Fibroblast of skin of right biceps (primary cell): Measurements from ENCODE around the gene CSF2RB.

Source experiments
- DNase-seq: peaks from one replicate; pipeline ENCODE4 v3.0.0-alpha.2; 2013

Gene CSF2RB

DNA sequence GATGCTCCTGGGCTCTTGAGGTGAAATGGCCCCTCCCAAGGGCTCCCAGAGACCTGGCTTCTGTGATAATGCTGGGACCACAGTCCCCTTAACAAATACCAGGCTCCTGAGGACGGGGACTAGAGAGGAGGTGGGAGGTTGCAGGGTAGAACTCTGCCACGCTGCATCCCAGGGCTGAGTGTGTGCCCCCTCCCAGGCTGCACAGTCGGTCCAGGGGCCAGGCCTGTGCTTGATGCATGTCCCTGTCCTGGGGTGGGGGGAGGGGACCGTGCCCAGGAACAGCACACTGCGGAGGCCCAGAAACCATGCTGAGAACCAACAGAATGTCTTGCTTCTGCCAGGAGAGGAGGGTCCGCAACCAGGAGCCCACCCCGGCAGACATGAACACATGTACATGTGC lies 9.3 kb downstream of the CSF2RB start:
- DNase-seq, result no peak

DNA sequence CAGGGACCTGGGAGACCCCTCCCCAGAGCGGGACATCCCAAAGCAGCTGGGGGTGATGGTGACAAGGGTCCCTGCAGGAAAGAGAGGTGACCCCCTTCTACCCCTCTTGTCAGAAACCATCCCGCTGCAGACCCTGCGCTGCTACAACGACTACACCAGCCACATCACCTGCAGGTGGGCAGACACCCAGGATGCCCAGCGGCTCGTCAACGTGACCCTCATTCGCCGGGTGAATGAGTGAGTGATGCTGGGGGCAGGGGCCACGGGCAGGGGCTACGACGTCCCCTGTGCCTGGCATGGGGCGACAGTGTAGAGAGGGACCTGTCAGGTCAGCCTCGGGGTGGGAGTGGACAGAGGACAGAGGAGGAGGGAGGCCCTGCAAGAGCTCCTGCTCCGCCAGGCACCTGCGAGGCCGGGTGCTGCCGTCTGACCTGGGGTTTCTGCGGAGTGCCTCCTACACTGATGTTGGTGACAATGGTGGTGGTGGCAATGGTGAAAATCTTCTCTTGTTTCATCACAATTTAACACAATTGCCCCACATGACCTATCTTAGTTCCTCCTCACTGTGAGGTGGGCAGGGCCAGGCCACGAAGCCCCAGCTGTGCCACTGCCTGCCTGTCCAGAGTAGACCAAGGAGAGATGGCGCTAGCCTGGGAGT lies 9.8 kb downstream of the CSF2RB start:
- no peak for DNase-seq

DNA sequence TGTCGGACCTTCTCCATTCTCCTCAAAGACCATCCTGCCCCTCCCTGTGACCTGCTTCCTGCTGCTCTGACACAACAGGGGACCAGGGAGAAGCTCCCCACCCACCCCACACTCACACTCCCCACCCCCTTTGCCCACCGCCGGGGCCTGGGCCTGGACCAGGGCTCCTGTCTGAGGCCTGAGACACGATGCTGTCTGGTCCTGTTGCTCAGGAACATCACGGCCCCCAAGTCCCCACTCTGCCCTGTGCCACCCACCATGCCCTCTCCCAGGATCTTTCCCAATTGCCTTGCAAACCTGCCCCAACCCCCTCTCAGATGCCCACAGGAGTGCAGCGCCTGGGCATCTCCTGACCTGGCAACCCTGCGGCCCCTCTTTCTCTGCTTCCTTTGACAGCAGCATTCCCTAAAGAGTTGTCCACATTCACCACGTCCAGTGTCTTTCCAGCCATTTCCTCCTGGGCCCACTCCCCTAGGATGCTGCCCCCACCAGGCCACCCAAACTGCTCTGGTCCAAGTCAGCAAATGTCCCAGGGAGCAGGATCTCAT lies 10.8 kb downstream of the CSF2RB start:
- no peak for DNase-seq

DNA sequence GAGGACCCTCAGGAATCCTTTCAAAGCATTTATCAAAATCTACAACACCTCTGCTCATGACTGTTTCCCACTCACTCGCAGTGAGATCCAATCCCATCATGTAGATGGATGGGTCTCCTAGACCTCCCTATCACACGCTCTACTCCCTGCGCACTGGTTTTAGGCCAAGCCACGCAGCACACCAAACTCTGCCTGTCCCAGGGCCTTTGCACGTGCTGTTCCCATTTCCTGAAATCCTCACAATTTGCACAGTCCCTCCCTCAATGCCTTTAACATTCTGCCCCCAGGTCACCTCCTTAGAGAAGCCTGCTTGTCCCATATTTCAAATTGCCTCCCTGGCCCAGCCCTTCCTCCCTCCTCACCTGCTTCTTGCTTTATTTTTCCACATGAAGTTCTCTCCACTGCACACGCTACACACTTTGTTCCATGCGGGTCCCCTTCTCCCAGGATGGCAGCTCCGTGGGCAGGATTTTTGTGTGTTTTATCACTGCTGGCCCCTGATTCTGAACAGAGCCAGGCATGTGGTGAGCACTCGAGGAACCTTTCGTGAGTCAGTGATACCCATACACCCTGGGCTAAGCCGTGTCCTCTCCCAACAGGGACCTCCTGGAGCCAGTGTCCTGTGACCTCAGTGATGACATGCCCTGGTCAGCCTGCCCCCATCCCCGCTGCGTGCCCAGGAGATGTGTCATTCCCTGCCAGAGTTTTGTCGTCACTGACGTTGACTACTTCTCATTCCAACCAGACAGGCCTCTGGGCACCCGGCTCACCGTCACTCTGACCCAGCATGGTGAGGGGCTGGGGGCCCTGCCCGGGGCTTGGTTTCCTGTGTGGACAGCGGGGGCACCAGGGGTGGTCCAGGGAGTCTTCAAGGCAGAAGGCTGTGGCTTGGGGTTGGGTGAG lies 12.2 kb downstream of the CSF2RB start:
- DNase-seq, result no peak

DNA sequence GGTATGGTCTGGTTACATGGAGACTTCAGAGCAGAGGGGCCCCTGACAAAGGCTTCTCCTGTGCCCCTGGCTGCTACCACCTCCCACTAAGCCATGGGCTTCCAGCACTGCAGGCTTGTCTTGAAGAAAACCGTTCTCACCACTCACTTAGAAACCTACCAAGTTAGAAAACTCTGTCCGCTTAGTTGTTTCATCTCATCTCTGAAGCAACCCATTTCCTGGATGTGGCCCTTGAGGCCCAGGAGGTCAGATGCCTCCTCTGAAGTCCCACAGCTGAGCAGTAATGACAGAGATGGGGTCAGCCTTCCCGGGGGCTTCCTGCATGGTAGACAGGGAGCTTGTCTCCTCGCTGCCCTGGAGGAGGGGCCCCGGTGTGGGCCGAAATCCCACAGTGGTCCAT lies 12.9 kb downstream of the CSF2RB start:
- no peak for DNase-seq

DNA sequence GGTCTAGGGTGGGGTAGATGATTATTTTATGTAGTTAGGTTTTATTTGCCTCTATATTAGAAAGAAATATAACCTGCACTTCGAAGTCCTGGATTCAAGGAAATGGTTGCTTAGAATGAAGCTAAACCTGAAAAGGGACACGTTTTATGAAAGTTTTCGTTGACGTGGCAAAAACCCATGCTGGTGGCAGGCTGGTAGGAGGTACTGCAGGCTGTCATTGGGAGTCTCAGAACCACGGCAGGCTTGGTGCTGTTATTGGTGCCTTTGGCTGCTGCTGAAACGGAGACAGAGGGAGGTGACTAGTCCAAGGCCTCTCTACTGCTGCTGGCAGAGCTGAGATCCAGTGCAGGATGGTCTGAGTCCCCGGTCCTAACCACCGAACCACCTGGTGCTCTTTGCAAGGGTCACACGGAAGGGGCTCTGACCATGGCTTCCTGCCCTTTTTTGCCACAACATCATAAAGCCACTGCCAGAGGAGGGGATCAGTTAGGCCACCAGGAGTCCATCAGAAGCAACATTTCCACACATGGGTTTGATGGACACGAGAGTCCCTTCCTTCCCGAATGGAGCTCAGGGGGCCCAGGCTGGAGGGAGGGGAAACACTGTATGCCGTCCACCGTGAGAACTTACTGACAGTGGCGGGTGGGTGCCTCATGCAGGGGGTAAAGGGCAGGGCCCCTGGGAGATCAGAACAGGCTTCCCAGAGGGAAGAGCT lies 13.4 kb downstream of the CSF2RB start:
- no peak for DNase-seq

DNA sequence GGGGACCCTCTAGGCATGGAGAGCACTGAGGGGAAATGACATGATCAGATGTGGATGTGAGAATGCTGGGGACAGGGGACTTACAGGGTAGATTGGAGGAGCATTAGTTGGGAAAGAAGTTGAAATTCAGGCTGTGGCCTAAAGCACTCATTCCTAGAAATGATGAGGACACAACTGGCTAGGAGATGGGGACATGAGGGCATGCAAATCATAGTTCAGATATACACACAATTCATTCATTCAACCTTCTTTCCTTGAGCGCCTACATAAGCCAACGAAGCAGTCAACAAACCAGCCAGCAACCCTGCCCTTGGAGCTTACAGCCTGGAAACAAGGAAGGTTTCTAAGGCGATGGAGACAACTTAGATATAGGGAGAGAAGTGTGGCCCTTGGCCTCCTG lies 14.2 kb downstream of the CSF2RB start:
- no peak for DNase-seq

DNA sequence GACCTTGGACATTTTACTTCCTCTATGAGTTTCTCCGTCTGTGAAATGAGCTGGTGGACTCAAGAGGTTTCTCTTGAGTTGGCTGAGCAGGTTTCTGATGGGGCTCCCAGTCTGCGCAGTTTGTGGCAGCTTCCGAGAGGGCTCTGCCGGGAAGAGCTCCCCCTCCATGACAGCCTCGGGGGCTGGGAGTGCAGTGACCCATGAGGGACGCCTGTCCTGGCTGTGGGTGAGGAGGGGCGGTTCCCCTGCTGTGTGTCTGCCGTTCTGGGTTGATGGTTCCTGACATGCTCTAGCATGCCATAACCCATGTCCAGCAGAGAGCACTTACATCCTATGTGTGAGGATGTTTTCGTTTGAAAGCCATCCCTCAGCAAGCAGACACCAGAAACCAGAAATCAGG lies 14.8 kb downstream of the CSF2RB start:
- DNase-seq, result no peak

DNA sequence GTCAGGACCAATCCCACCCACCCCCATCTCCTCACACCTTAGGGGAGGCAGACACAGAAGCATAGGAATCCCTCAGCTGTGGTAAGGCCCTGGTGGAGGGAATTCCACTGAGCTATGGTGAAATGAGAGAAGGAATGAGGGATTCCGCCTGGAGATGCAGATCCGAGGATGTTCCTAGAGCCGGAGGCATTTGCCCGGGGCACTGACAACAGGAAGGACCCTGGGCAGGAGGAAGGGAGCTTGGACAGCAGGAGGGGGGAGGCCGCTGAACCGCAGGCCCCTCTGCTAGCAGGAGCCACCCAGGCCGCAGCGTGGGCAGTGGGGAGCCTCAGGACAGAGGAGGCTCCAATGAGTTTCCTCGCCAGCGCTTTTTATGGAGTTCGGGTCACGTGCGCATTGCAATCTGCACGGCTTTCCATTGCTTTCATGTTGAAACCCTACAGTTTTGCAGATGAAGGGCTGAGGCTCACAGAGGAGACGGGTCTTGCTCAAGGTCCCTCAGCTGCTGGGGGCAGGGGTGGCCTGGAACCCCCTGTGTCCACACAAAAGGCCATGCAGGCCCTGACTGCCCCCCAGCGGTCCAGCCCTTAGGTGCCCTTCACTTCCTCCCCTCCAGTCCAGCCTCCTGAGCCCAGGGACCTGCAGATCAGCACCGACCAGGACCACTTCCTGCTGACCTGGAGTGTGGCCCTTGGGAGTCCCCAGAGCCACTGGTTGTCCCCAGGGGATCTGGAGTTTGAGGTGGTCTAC lies 15.5 kb downstream of the CSF2RB start:
- DNase-seq, result no peak

DNA sequence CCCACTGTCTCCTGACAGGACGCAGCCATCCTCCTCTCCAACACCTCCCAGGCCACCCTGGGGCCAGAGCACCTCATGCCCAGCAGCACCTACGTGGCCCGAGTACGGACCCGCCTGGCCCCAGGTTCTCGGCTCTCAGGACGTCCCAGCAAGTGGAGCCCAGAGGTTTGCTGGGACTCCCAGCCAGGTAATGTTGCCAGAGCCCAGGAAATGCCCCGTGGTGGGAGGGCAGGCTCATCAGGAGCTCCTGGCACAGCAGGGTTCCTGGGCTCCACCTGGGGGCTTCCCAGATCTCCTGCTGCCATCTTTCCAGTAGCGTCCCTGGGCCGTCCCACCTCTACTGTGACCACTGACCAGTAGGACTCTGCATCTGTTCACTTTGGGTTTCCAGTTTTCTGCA lies 16.2 kb downstream of the CSF2RB start:
- DNase-seq, result no peak

DNA sequence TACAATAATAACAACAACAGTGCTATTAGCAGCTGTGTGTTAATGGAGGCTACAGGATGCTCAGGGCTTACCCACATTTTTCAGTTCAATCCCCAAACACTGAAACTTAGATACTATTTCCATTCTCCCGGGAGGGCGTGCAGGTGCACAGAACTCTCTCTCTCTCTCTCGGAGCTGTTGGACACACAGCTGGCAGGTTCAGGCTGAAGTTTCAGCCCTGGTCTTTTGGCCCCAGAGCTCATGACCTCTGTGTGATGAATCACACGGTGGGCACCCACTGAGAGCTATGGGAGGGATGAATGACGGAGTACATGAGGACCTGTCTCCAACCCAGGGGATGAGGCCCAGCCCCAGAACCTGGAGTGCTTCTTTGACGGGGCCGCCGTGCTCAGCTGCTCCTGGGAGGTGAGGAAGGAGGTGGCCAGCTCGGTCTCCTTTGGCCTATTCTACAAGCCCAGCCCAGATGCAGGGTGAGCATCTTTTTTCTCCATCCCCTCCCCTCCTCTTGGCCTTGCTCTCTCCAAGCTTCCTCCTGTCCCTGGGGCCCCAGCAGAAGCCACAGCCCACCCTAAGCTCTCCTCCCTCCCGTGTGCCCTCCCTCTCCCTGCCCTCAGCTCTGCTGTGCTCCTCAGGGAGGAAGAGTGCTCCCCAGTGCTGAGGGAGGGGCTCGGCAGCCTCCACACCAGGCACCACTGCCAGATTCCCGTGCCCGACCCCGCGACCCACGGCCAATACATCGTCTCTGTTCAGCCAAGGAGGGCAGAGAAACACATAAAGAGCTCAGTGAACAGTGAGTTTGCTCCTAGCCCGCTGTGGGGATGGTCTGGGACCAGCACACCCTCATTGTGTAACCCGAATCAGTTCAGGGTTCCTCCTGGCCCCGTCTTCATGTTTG lies 16.9 kb downstream of the CSF2RB start:
- DNase-seq, result no peak

DNA sequence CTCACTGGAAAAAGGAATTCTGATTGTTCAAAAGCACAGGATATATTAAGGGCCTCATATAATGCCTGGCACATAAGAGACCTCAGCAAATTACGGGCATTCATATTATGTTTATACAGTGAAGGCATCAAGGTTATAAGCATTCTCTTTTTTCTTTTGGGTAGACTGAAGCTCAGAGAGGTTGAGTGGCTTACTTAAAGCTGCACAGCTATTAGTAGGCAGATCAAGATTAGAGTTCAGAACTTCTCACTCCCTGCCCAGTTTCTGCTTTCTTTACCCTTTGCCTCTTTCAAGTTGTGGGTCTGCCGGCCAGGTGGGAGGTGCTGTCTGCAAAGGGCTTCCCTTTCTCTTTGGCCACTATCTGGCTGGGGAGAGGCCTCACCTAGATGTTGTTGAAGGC lies 18.0 kb downstream of the CSF2RB start:
- DNase-seq, result no peak

DNA sequence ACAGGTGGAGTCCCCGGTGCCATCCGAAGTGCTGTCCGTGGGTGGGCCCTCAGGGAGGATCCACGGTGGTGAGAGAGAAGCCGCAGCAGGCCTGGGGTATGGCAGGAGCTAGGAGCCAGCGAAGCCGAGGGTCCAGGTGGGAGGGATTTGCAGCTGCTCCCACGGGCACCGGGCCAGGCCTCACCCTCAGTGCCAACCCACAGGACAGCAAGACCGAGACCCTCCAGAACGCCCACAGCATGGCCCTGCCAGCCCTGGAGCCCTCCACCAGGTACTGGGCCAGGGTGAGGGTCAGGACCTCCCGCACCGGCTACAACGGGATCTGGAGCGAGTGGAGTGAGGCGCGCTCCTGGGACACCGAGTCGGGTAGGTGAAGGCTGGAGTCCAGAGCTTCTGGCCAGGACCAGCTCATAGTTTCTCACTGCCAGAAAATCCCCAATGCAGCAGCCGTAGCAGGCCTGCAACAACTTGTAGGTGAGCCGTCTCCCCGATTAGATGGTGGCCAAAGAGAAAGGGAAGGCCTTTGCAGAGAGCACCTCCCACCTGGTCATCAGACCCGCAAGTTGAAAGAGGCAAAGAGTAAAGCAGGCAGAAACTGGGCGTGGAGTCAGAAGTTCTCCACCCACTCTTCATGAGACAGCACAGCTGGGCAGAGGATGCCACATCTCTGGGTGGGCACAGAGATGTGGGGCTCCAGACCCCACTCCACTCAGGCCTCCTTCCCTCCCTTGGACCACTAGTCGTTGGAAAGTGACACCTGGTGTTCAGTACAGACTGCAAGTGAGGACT lies 20.4 kb downstream of the CSF2RB start:
- DNase-seq, result no peak

DNA sequence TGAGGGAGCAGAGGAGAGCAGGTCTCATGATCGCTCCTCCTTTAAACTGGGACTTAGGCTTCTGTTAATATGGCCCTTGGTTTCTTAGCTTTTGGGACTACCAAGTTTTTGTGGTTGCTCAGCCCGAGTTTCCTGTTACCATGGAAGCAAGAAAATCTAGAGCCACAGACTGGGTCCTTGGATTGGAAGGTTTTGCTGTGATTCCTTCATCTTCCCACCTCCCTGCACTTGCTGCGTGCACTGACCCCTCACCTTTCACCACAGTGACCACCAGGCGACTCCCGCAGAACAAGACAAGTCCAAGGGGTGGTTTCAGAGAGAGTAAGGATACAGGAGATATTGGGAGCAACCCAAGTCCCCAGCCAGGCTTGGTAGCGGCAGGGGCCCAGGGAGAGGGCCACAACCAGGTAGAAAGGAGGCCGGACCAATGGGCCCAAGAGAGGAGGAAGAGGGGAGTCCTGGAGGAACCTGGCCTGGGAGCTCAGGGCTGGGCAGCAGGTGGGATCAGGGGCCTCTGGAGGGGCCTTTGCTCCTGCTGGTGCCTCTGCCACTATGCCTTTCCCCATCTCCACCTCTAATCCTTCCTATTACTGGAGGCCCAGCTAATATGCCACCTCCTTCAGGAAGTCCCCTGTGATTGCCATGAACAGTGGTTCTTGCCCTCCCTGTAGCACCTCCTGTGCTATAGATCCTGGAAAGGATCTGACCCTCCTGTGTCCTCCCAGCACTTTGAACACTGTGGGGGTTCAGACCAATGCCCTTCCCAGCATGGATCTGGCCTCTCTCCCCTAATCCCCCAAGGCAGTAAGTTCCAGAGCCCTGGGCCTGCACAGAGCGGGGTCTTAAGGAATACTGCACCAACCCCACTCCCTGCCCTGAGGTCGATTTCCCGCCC lies 21.2 kb downstream of the CSF2RB start:
- DNase-seq, result no peak

DNA sequence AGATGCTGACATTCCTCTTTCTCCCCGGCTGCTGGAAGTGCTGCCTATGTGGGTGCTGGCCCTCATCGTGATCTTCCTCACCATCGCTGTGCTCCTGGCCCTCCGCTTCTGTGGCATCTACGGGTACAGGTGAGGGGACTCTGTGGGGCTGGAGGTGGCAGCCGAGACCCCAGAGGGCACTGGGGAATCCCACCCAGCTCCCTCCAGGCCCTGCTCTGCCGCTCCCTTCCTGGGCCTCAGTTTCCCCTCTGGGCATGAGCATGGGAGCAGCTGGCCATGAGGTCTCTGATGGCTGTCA lies 21.8 kb downstream of the CSF2RB start:
- no peak for DNase-seq

DNA sequence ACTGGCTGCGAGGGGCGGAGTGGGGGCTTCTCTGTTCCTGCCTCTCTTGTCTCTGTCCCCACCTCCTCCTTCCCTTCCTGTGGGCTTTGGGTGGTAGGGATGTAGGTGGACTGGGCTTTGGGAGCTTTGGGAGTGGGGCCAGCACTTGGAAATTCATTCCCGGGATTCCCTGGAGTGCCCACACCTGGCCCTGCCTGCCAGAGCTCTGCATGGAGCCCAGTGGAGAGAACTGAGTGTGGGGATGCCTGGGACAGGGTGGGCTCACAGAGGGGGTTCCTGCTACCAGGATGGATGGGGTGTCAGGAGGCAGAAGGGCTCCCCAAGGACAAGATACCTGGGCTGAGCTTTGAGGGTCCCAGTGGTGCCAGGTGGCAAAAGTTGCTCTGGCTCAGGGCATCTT lies 22.3 kb downstream of the CSF2RB start:
- DNase-seq, result no peak

DNA sequence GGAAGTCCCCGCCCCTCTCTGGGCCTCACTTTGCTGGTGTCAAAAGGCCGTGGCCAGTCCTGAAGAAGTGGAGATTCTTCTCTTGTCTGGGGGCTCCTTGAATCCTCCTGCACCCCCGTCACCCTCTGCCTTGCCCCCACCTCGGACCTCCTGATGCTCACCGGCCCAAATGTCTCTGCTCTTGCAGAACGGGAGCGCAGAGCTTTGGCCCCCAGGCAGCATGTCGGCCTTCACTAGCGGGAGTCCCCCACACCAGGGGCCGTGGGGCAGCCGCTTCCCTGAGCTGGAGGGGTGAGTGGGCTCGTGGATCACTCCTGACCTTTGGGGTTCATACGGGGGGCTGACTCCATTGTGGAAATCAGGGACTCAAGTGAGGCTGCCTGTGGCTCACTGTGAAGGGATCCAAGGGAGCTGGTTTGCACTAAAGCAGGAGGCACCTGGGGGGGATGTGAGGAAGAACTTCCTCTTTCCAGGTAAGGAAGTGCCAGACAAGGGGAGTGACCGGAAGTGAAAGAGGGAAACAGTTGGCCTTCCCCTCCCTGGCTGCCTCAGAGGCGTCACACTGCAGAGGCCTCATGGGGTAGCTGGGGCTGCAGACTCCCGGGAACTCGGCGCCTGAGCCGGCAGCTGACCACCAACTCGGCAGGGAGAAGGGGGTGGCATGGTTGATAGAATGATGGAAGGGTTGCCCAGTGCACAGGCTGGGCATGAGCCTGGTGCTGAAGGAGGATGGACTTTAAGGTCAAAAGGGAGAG lies 23.1 kb downstream of the CSF2RB start:
- DNase-seq, result no peak

DNA sequence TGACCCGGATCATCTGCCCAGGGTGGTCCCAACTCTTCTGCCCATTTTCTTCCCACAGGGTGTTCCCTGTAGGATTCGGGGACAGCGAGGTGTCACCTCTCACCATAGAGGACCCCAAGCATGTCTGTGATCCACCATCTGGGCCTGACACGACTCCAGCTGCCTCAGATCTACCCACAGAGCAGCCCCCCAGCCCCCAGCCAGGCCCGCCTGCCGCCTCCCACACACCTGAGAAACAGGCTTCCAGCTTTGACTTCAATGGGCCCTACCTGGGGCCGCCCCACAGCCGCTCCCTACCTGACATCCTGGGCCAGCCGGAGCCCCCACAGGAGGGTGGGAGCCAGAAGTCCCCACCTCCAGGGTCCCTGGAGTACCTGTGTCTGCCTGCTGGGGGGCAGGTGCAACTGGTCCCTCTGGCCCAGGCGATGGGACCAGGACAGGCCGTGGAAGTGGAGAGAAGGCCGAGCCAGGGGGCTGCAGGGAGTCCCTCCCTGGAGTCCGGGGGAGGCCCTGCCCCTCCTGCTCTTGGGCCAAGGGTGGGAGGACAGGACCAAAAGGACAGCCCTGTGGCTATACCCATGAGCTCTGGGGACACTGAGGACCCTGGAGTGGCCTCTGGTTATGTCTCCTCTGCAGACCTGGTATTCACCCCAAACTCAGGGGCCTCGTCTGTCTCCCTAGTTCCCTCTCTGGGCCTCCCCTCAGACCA lies 24.0 kb downstream of the CSF2RB start:
- no peak for DNase-seq

DNA sequence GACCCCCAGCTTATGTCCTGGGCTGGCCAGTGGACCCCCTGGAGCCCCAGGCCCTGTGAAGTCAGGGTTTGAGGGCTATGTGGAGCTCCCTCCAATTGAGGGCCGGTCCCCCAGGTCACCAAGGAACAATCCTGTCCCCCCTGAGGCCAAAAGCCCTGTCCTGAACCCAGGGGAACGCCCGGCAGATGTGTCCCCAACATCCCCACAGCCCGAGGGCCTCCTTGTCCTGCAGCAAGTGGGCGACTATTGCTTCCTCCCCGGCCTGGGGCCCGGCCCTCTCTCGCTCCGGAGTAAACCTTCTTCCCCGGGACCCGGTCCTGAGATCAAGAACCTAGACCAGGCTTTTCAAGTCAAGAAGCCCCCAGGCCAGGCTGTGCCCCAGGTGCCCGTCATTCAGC lies 24.6 kb downstream of the CSF2RB start:
- DNase-seq, result no peak
